Hippocampal formation (tissue), 2 donors: ENCODE results near the gene SREK1.

Experiments used
- DNase-seq, 2 donors: peaks; one replicate each; lab custom pipeline; 2025; lab: John Stamatoyannopoulos, UW

The SREK1 gene

DNA sequence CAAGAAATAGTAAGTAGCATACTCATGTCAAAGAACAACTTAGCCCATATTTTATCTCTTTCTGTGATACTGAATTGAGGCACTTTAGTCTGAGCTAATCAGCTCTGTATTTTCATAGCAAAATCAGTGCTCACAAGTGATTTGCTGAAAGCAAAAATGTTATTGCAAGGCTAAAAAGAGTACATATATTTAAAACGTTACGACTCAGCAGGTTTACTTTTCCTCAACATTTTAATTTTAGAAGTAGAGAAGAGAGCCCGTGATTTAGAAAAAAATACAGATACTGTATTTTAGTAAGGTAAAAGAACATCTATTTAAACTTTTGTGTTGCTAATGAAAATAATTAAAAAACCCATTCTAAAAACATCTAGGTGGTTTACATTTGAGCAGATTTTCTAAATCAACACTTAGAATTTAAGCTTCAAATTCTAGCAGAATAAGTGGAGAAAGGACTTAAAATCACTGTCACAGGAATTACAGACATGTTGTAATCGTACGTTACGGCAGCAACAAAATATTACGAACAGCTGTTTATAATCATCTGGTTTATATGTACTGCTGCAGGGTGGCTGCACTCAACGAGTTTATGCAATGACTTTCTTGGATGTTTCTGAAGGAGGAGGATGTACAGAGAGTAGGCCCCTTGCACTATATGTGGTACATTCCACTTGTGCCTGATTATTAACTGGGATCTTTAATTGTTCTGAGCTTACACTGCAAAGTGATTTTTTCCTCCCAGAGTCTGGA, 20.1 kb downstream of the SREK1 start:
- no peak for DNase-seq

GRCh38 chr5:66168226-66168625, 24.1 kb downstream of the SREK1 start:
- DNase-seq = no peak

DNA sequence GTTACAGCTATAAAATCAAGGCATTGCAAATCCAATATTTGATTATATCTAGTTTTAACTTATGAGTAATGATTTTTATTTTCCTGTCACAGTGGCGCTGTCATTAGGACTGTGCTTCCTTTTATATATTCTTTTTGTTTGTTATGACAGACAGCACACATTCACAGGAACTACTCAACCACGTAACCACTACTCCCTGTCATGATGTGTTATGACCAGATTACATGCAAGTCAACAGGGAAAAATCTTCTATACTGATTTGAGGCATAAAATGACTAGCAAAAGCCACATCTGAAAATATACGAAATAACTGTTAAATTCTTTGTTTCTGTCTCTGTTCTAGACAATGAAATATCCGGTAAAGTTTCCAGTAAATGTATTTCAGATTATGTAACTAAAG, 25.4 kb downstream of the SREK1 start:
- no peak for DNase-seq

DNA sequence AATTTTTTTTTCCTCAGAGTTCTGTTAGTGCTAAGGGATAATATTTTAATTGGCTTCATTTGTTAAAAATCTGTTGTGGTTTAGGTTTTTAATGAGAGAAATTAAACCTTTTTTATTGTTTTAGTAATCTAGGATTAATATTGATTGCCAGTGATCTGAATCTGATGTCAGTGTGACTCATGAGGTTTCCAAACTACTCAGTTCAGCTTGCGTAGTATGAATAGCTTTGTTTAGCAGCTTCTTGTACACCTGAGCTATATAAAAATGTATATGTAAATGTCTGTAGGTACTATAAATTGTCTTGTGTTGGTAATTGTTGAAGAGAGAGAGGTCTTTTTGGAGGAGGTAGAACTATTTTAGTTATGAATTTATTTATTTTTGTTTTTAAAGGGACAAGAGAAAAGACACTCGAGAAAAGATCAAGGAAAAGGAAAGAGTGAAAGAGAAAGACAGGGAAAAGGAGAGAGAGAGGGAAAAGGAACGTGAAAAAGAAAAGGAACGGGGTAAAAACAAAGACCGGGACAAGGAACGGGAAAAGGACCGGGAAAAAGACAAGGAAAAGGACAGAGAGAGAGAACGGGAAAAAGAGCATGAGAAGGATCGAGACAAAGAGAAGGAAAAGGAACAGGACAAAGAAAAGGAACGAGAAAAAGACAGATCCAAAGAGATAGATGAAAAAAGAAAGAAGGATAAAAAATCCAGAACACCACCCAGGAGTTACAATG, 26.3 kb downstream of the SREK1 start:
- DNase-seq = no peak

DNA sequence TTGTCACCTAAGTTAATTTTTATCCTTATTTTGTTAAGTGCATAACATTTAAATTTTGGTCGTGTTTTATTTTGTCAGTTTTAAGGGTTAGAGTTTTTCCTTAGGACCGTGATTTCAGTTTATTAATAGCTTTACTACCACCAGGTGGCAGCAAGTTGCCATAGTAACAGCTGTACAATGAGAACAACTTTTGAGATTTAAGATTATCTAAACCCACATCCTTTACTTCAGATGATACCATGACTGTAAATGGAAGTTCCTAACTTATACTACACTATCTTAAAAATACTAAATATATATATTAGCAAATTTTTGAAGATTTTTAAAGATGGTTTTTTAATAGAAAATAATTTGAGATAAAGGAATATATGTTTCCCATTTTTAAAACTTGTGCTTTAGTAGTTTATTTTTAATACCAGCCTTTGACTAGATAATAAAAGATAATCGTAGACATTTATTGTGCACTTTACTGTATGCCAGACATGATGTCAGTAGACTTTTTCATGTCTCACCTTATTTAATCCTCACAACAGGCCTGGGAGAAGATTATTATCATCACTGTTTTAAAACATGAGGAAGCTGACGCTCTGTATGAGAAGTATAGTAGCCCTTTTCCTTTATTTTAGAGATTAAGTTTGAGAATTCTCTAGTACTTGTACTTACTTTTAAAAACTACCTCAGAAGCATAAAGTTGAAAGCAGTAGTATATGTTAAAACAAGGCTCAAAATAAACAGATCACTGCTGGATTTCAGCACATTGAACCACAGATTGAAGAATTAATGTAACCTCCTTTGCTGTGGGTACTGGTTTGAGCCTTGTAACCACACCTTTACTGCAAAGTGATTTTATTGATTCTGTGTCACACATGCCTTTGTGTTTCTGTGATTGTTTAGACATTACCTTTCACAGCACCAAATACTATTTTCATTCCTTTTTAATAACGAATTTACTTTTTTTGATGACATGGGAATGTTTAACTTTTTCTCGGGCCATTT, 27.5 kb downstream of the SREK1 start:
- DNase-seq = peak in 1 of 2 donors; percentile 49

- DNase-seq = peak in 1 of 2 donors; percentile 68
Observed at GRCh38 chr5:66174338-66174737, 30.2 kb downstream of the SREK1 start.

DNA sequence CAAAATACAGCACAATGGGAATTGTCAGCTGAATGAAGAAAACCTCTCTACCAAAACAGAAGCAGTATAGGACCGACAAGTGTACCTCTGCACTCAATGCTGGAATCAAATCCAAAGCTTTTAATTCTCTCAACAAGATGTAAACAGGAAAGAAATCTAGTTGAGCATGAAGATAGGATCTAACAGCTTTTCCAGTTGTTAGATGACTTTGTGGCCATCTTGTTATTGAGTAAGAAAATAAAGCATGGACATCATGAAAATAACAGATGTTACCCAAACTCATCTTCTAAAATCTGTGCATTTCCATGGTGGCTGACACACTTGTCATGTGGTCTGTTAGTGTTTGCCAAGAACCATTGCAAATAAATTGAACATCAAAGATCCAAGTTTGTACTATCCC, 34.7 kb downstream of the SREK1 start:
- DNase-seq = no peak

GRCh38 chr5:66179297-66180051, 35.4 kb downstream of the SREK1 start:
- DNase-seq = peak in 1 of 2 donors; percentile 50

- no peak for DNase-seq
Observed at GRCh38 chr5:66180282-66181155, 36.4 kb downstream of the SREK1 start.

DNA sequence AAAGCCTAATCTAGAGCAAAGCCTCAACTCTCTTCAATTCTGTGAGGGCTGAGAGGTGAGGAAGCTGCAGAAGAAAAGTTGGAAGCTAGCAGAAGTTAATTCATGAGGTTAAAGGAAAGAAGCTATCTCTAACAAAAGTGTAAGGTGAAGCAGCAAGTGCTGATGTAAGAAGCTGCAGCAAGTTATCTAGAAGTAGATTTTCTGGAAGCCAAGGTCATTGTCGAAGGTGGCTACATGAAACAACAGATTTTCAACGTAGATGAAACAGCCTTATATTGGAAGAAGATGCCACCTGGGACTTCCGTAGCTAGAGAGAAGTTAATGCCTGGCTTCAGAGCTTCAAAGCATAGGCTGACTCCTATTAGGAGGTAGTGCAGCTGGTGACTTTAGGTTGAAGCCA, 42.0 kb downstream of the SREK1 start:
- DNase-seq = no peak

GRCh38 chr5:66193419-66193818, 49.3 kb downstream of the SREK1 start:
- DNase-seq = no peak

GRCh38 chr5:66197764-66198405, 53.8 kb downstream of the SREK1 start:
- DNase-seq = no peak

DNA sequence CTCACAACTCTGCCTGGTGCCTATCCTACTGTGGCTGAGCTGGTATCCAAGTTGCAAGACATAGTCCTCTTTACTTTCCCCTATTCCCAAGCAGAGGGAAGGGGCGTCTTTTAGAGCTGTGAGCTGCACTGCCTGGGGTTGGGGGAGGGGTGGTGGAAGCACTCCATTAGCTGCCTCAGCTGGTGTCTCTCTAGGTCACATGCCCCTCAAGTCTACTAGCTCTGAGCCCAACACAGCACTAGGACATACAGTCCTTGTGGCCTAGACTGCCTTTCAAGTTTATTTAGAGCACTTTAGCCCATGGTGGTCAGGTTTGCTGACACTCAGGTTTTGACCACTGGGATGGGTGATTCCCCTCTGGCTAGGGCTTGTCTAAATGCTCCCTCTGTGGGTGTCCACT, 54.7 kb downstream of the SREK1 start:
- no peak for DNase-seq

GRCh38 chr5:66203531-66203930, 59.4 kb downstream of the SREK1 start:
- no peak for DNase-seq

DNA sequence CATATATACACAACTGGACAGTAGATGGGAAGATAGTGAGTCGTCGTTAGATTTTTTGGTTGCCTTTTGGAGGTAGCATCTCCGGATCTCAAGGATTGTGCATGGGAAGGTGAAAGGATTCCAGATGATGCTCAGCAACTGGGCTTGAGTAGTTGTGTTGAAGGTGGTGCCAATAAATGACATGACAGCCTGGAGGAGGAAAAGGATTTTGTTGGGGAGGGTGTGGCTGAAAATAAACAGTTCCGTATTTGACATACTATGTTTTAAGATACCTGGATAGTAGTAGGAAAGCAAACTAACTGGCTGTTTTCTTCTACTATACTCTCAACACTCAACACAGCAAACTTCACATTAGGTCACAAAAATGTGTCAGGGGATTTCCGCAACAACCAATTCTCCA, 62.4 kb downstream of the SREK1 start:
- DNase-seq = no peak

- no peak for DNase-seq
Observed at GRCh38 chr5:66207800-66208561, 63.9 kb downstream of the SREK1 start.

DNA sequence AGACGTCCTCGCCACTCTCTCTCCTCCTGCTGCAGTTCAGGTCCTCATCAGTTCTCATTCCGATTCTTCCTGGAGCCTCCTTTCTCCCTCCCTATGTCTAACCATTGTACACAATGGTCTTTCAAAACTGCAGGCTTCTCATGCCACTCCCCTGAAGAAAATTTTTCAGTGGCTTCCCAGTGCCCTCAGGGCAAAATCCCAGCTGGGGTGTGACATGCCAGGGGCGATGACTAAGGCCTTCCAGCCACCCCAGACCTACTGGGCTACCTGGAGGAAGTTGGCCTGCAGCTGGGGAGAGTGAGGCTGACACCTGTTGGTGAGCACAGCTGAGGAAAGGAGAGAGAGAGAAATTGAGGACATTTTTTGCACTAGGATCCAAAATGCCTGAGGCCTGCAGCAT, 65.2 kb downstream of the SREK1 start:
- no peak for DNase-seq

DNA sequence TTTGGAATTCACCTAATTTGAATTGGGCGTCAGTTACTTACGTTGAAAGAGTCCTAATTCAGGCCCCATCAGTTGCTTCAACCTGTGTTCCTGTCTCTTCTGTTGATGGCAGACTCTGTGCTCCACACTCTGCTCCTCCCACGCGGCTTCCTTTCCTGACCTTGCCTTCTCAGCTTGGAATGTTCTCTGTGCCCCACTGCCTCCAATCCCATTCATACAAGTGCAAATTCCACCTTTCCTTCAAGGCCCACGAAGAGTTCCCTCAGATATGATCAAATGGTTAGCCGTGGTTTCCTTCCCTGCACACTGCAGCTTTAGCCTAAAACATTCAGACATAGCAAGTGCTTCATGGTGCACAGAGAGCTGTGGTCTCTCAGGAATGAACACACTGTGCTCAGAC, 65.7 kb downstream of the SREK1 start:
- no peak for DNase-seq

DNA sequence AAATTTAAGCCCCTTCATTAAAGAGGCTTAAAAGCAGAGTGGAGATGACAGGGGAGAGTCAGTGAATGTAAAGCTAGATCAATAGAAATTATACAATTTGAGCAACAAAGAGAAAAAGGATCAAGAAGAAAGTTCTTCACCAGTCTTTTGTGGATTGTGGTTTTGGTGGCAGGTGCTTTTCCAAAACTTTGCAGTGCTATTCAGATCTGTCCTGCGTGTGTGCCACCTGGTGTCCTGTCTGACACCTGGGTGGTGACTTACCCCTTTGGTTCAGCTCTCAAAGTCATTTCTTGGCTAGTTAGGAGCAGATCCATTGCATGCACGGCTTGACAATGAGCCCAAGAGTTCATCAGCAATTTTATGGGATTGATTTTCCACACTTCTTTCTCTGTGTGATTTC, 69.4 kb downstream of the SREK1 start:
- no peak for DNase-seq
